GM19025 (cell line): ENCODE results near the gene PRKCI.
A peak's percentile ranks its signal among the peaks of the same experiment; 100 is the strongest.
"Not testable (repeated sequence)": the region's sequence is repeated elsewhere in the genome, so short reads cannot be mapped to it uniquely, and the experiment has no call there.

Experiments
- ATAC-seq: cut with Tn5 transposase; IDR thresholded peaks from one replicate; pipeline ENCODE4 v1.9.1; 2021; ENCODE audit warnings: mild to moderate bottlenecking, low read depth, moderate library complexity; ENCODE audit not compliant: unreplicated experiment

PRKCI gene

DNA sequence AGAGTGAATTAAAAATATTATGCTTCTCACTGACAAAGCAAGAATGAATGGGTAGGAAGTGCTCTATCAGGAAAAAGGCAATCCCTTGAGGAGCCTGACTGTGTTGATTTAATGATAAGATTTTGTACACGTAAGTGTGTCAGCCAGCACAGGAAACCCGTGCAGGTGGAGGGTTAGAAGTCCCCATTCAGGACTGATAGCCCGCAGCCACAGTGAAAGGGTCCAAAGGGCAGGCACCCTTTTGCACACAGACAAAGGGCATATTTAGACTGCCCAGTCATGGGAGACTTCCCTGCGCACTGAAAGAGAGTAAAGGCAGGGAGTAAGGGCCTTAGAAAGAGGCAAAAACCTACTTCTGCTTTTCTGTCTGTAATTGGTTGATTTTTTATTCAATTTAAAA lies 108.9 kb downstream of the PRKCI start:
- ATAC-seq = peak; percentile 84

DNA sequence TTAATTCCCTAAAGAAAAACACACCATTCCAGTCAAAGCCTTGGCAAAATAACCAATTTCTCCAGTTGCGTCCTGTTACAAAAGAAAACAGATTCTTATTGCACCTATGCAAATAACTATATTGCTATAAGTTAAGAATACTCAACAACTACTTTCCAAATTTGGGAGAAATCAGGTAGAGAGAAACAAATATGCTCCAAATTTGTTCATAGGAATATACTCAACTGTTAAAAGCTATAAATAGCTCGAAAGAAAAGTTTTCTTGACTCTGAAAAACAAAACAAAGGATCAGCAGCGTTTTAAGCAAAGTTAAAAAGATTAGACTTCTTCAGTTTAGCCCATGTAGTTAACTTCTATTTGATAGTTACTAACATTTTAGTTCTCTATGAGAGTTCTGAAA lies 115.2 kb downstream of the PRKCI start:
- no peak for ATAC-seq

DNA sequence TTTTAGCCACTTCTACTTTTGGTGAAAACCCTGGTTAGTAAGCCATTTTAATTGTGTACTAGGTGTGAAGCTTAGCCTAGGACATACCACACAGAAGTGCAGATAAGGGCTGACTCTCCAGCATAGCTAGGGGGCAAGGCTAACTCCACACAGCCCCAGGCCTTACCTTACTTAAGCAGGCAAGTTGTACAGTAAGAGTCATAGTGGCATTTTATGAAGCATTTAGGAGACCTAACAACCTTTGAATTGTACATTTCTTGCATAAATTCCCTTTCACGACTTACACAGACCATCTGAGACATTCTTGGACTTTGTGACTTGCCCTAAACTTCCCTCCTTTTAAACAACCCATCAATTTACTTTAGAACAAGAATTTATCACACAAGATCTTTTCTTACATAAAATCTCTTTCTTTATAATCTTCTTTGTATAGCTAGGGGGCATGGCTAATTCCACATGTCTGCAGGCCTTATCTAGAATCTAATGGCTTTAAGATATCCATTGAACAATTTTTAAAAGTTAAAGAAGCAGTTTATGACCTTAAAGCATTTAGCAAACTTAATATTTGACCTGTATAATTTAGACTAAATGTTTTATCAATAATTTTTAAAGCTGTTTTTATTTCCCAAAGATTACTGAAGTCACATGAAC lies 116.6 kb downstream of the PRKCI start:
- ATAC-seq = no peak

DNA sequence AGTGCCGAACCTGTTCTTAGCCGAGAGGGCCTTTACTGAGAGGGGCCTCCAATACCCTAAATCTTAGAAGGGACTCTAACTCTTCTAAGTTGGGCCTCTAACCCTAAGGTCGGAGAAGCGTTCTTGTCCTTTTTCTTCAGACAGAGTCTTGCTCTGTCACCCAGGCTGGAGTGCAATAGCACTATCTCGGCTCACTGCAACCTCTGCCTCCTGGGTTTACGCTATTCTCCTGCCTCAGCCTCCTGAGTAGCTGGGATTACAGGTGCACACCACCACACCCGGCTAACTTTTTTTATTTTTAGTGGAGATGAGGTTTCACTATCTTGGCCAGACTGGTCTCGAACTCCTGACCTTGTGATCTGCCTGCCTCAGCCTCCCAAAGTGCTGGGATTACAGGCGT lies 120.0 kb downstream of the PRKCI start:
- ATAC-seq = not testable (repeated sequence)

DNA sequence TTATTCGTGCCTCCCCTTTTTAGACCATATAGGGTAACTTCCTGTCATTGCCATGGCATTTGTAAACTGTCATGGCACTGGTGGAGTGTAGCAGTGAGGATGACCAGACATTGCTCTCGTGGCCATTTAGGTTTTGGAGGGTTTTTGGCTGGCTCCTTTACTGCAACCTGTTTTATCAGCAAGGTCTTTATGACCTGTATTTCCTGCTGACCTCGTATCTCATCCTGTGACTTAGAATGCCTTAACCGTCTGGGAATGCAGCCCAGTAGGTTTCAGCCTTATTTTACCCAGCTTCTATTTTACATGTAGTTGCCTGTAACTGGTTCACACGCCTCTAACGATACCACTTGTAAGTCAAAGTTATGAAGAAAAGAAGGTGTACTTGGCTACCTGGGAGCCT lies 121.6 kb downstream of the PRKCI start:
- ATAC-seq = not testable (repeated sequence)

DNA sequence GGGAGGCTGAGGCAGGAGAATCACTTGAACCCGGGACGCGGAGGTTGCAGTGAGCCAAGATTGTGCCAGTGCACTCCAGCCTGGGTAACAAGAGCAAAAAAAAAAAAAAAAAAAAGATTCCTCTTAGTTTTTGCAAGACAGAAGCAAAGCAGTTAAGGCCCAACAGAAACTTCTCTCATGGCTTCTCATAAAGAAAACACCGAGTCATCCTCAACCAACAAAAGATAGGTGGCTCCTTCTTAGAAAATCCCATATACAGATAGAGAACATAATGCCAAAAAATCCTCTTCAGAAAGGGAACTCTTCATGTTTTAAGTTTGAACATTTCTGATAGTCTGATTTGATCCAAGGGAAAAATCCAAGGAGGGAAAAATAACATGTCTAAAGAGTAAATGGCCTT lies 122.7 kb downstream of the PRKCI start:
- no peak for ATAC-seq

DNA sequence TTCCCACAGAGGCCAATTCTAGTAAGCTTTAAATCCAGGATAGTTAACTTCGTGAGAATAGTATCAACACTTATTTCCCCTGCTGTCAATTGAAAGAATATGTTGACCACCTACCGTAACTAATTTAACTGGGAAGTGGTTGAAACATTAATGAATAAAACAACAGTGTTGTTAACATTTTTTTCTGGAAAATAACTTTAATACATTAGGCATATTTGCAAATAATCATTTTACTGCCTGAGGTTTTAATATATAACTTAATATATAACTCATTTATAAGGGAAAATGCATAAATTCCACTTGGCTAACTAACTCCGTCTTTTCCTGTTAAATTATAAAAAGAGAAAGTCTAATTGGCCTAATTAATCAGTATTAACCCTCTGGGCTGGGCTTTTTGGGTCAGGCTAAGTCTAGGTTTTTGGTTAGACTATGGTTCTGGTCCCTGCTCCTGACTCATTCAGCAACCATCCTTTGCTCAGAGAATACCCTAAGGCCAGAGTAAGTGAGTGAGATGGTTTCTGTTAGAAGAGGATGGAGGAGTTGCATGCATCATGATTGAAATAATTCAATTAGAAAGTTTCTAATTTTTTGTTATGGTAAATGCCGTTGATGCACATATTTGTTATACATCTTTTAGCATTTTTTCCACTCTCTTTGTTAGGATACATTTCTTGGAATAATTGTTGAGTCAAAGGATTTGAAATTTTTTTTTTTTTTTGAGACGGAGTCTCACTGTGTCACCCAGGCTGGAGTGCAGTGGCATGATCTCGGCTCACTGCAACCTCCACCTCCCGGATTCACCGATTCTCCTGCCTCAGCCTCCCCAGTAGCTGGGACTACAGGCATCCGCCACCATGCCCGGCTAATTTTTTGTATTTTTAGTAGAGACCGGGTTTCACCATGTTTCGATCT lies 124.5 kb downstream of the PRKCI start:
- ATAC-seq = no peak

DNA sequence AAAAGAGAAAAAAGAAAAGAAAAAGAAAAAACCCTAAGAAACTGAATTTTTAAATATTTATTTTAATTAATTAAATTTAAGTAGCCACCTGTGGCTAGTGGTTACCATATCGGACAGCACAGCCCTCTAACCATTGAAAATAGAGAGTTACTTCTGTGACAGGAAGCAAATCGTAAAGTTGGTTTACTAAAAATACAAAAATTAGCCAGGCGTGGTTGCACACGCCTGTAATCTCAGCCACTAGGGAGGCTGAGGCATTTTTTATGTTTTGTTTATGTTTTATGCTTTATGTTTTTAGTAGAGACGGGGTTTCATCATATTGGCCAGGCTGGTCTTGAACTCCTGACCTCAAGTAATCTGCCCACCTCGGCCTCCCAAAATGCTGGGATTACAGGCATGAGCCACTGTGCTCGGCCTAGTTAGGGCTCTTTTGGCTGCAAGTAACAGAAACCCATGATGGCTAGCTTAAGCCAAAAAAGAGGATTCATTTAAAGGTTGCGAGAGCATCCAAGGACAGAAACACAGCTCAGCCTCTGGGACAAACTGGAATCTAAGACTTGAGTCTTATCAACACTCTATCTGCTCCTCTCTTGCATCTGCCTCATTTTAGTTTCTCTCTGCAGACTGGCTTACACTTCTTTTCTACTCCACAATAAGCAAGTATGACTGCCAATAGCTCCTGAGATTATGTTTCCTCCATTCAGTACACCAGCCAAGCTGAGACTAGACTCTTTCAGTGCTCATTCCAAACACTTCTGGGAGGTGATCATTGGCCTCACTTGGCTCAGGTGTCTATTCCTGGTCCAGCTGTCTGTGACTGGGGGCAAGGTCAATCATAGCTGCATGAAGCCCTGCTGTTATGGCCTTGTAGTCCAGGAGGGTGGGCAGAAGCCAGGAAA lies 128.5 kb downstream of the PRKCI start:
- peak; percentile 35 for ATAC-seq

DNA sequence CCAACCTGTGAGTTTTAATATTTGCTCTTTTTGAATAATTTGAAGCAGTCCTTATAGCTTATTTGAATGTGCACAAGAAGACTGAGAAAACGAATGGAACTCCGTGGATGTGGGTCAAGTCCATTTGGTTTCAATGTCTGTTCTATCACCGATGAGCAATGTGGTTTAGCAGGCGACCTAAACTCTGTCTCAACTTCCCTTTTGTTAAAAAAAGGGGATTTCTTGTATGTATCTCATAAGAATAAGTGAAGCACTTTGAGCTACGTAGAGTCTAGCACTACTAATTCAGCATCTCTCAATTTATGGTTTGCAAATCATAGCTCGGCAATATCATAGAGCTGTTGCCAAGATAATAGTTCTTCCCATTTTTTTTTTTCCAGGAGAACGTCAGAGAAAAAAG lies 130.7 kb downstream of the PRKCI start:
- no peak for ATAC-seq

DNA sequence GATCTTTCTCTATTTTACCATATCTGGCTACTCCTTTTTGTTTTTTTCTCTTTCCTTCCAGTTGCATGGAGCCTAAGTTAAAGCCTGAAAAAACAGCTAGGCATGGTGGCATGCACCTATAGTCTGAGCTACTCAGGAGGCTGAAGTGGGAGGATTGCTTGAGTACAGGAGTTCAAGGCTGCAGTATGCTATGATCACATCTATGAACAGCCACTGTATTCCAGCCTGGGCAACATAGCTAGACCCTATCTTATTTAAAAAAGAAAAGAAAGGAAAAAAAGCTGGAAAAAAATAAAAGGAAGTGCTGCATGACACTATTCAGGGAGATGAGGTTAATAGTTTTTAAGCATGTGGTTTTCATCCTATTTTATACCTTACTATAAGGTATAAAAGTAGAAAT lies 131.3 kb downstream of the PRKCI start:
- no peak for ATAC-seq

DNA sequence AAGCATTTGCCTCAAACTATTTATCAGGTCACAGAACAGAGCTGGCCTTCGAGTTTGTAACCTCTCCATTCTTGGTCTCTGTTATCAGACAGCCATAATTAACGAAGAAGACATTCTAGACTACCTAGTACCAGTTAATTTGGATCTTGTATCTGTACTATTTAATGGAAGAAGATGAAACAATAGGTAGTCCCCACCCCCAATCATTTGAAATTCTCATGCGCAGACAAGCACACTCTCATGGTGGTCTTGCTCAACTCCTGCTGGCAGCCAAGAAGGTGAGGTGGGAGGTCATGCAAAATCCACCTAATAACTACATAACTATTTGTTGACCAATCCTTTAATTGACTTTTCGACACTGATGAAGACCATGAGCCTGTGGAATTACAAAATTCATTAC lies 132.5 kb downstream of the PRKCI start:
- ATAC-seq = no peak
